Karpas-422 (cell line): ENCODE data around the gene RAB44. TPM values are rescaled to one million over a fixed set of nuclear protein-coding genes. Genes with fewer than 3 reads are reported as not detected.
A peak's percentile ranks its signal among the peaks of the same experiment; 100 is the strongest.
"Not testable (repeated sequence)": the region's sequence is repeated elsewhere in the genome, so short reads cannot be mapped to it uniquely, and the experiment has no call there.

Experiments used
- DNase-seq: peaks from one replicate; pipeline ENCODE4 v3.0.0-alpha.2; 2015
- H2AFZ ChIP-seq: fragments of 200-600 bp; sonication (generic); 2 replicates; pipeline ENCODE4 v1.6.1; 2014; ENCODE audit warnings: antibody characterized with exemption, low read length, mixed read lengths
- H3K27ac ChIP-seq: fragments of 200-600 bp; sonication (generic); 2 replicates; pipeline ENCODE4 v1.5.1; 2014; ENCODE audit warnings: mild to moderate bottlenecking, low read length, moderate library complexity
- H3K27me3 ChIP-seq: fragments of 200-600 bp; sonication (generic); 2 replicates; pipeline ENCODE4 v1.6.1; 2014; ENCODE audit warnings: low read length, mixed read lengths
- H3K36me3 ChIP-seq: fragments of 200-600 bp; sonication (generic); 2 replicates; pipeline ENCODE4 v1.6.1; 2014; ENCODE audit warnings: low read length, mixed read lengths; ENCODE audit not compliant: insufficient read depth
- H3K4me1 ChIP-seq: fragments of 200-600 bp; sonication (generic); 2 replicates; pipeline ENCODE4 v1.6.1; 2014; ENCODE audit warnings: mild to moderate bottlenecking, low read length, mixed read lengths
- H3K4me2 ChIP-seq: fragments of 200-600 bp; sonication (generic); 2 replicates; pipeline ENCODE4 v1.6.1; 2014; ENCODE audit warnings: low read length, low read depth, mild to moderate bottlenecking; ENCODE audit not compliant: poor library complexity, severe bottlenecking
- H3K4me3 ChIP-seq: fragments of 200-600 bp; sonication (generic); 2 replicates; pipeline ENCODE4 v1.5.1; 2014; ENCODE audit warnings: mild to moderate bottlenecking, antibody characterized with exemption, low read length, mixed read lengths
- H3K79me2 ChIP-seq: fragments of 200-600 bp; sonication (generic); 2 replicates; pipeline ENCODE4 v1.6.1; 2014; ENCODE audit warnings: mild to moderate bottlenecking, low read length, mixed read lengths
- H3K9ac ChIP-seq: fragments of 200-600 bp; sonication (generic); 2 replicates; pipeline ENCODE4 v1.6.0; 2014; ENCODE audit warnings: low read length
- H3K9me2 ChIP-seq: fragments of 200-600 bp; sonication (generic), shearing (Covaris generic); replicated peaks from 2 replicates; pipeline ENCODE4 v1.6.0; 2014; ENCODE audit warnings: mild to moderate bottlenecking, low read length, moderate library complexity; ENCODE audit not compliant: insufficient read depth
- H3K9me3 ChIP-seq: fragments of 300-700, 200-600 bp; sonication (generic); 2 replicates; pipeline ENCODE4 v1.6.1; 2014; ENCODE audit warnings: low read length, mixed read lengths
- H4K20me1 ChIP-seq: fragments of 200-600 bp; sonication (generic); 2 replicates; pipeline ENCODE4 v1.6.1; 2014; ENCODE audit warnings: mild to moderate bottlenecking, antibody characterized with exemption, low read length, low read depth; ENCODE audit not compliant: insufficient read depth
- total RNA-seq: library from RNA; depleted of rRNA; stranded (reverse); fragments of >200 nt; shearing (Covaris generic); gene quantifications from 2 replicates; pipeline ENCODE4 v1.2.3, GENCODE V29; 2014; ENCODE audit warnings: low replicate concordance; rRNA removed

RAB44 gene, protein sequence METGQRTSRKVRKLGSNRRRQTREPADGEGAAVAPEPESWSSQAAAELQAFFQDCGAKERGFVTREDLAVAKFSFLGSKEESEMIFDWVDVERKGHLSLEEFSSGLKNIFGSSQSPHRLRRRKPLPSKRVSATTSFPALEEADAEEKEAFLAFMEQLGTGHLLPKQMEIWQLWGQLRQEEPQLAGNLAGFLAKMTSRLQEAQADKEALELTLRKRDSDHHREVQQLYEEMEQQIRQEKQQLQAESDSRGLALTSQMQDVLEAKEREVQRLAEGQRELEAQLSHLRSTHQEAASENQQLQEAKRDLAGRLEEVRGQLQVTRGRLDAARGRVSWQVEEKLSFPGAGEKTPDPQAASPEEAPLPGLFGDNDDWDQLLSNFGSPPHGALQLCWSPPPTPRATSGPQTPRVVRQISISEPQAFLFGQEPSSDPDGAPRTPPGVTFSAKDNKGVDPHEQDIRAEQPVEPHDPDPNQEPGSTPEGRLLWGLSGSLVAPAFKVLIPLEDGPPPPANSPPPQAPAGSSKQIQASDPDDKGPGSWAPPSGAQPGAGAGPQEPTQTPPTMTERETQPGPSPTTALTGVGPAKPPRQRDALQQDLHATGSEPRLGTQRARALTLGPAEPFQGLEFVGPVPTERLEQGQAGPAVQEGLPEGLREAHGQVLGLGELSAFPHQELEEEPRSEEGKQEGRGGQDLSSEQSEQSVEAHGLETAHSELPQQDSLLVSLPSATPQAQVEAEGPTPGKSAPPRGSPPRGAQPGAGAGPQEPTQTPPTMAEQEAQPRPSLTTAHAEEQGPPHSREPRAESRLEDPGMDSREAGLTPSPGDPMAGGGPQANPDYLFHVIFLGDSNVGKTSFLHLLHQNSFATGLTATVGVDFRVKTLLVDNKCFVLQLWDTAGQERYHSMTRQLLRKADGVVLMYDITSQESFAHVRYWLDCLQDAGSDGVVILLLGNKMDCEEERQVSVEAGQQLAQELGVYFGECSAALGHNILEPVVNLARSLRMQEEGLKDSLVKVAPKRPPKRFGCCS
- not detected in 2 replicates for total RNA-seq

DNA sequence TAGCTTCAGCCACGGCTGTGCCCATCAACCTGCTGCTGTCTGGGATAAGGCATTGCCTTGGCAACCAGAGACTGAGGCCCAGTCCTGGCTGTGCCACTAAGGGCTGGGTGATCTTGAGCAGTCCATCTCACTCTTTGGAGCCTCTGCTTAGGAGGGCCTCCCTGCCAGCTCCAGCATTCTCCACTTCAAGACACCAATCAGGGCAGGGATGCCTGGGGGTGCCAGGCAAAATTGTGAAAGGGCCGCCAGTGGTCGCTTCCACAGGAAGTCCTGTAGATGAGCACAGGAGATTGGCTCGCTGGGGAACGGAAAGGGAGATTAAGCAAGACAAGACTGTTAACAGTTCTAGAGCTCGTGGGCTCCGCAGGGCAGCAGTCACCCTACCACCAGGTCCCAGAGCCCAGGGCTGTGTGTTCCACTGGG lies at the start of gene RAB44:
Gene RAB44 (plus strand): TSS at position 346 of the 423 bp plus-strand sequence. CDS start 6,410 bp downstream, outside the sequence.
- Histone ChIP-seq H2AFZ (no peak within 1 kb of the TSS), H3K36me3 (no peaks in the 10 kb centered on the region), H3K4me1 (no peaks in the 10 kb centered on the region), H3K4me2 (no peak within 1 kb of the TSS), H3K9me3 (no peaks in the 10 kb centered on the region), H3K27me3 (no peaks in the 10 kb centered on the region), H3K9ac (no peak within 1 kb of the TSS), H3K9me2 (no peaks in the 10 kb centered on the region), H3K4me3 (no peak within 1 kb of the TSS), H4K20me1 (no peaks in the 10 kb centered on the region), H3K79me2 (no peaks in the 10 kb centered on the region), H3K27ac (no peak within 1 kb of the TSS)
- DNase-seq, result no peak

DNA sequence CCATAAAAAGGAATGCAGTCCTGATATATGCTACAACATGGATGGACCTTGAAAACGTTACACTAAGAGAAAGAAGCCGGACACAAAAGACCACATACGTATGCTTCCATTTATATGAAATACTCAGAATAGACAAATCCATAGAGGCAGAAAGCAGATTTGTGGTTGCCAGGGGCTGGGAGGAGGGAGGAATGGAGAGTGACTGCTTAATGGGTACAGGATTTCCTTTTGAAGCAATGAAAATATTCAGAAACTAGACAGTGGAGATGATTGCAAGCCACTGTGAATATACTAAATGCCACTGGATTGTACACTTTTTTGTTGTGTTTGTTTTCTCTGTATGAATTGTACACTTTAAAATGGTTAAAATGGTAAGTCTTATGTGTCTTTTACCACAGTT lies 48.5 kb upstream of the RAB44 start:
- Histone ChIP-seq H3K4me3 (no peak overlapping the region), H2AFZ (no peak overlapping the region)

DNA sequence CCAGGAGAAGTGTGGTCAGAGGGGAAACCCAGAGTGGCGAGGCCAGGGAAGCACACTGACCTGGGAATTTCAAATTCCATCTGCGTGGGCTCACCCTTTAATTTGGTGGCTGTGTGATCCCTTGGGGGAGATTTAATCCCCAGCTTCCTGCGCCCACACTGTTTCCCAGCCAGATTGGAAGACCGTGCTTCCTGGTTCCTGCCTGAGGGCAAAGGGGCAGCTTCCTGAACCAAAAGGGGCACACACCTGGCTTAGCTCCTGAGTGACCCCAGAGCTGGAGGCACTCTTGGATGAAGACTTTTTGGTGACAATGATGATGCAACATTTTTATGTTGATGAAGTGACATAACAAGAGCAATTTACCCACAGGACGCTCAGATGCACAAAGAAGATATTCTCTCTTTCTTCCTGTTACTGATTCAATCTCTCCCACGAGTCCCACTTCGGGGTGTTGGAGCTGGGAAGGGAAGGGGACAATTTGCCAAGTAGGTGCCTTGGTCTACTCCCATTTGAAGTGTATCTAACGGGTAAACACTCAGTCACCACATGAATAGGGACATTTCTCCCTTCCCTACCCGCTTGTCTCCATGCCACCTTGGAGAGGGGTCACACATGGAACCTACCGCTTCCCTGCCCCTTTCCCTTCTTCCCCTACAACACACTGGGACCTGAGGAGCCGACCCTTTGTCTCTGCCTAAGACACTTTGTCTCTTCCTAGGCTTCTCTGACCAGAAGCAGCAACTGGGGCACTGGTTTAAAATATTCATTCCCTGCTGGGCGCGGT lies 47.7 kb upstream of the RAB44 start:
- Histone ChIP-seq H4K20me1 (no peaks in the 10 kb centered on the region), H3K9me3 (no peaks in the 10 kb centered on the region), H3K9me2 (no peaks in the 10 kb centered on the region), H3K36me3 (no peaks in the 10 kb centered on the region), H3K27me3 (no peaks in the 10 kb centered on the region), H2AFZ (no peak overlapping the region), H3K9ac (no peak overlapping the region), H3K27ac (no peak overlapping the region), H3K4me3 (no peak overlapping the region), H3K4me2 (no peak overlapping the region), H3K79me2 (no peaks in the 10 kb centered on the region), H3K4me1 (peaks cover 12% of the 10 kb centered on the region)
- no peak for DNase-seq

More for the DNA sequence above, 48.5 kb upstream of the RAB44 start:
- no peaks in the 10 kb centered on the region for H3K27me3 ChIP-seq
- no peaks in the 10 kb centered on the region for H4K20me1 ChIP-seq
- H3K36me3 ChIP-seq, result no peaks in the 10 kb centered on the region
- H3K9me3 ChIP-seq, result no peaks in the 10 kb centered on the region
- H3K9ac ChIP-seq, result no peak overlapping the region
- peaks cover 12% of the 10 kb centered on the region for H3K4me1 ChIP-seq
- no peaks in the 10 kb centered on the region for H3K79me2 ChIP-seq
- no peak for DNase-seq
- H3K9me2 ChIP-seq, result no peaks in the 10 kb centered on the region
- H3K4me2 ChIP-seq, result no peak overlapping the region
- no peak overlapping the region for H3K27ac ChIP-seq

DNA sequence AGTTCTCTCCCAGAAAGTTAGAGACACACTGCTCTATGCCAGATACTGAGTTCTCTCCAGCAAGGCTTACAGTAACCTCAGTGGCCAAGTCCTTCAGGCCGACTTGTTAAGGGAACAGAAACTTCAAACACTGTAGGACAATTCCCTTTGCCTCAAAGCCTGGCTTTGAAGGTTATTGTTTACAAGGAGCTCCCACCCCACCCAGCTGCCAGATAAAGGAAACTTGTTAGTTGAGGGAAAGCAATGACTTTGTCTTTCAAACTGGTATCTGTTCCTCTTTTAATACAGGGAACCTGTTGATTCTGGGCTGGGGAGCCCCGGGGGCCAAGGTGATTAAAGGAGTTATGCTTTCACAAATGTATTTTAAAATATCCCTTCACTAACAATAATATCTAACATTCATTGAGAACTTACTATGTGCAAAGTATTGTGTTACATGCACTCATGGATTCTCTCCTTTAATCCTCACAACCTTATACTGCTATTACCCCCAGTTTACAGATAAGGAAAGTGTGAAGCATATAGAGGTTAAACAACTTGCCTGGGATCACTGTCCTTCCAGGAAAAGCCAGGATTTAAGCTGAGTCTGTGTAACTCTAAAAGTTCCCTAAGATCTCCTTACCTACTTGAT lies 46.7 kb upstream of the RAB44 start:
- Histone ChIP-seq H3K79me2 (no peaks in the 10 kb centered on the region), H2AFZ (no peak overlapping the region), H3K9me3 (no peaks in the 10 kb centered on the region), H3K9me2 (no peaks in the 10 kb centered on the region), H3K4me3 (no peak overlapping the region), H3K9ac (no peak overlapping the region), H3K27ac (no peak overlapping the region), H3K27me3 (no peaks in the 10 kb centered on the region), H4K20me1 (no peaks in the 10 kb centered on the region), H3K4me2 (peak overlapping the region; percentile 6), H3K4me1 (peaks cover 9% of the 10 kb centered on the region), H3K36me3 (no peaks in the 10 kb centered on the region)
- peak; percentile 64 for DNase-seq

DNA sequence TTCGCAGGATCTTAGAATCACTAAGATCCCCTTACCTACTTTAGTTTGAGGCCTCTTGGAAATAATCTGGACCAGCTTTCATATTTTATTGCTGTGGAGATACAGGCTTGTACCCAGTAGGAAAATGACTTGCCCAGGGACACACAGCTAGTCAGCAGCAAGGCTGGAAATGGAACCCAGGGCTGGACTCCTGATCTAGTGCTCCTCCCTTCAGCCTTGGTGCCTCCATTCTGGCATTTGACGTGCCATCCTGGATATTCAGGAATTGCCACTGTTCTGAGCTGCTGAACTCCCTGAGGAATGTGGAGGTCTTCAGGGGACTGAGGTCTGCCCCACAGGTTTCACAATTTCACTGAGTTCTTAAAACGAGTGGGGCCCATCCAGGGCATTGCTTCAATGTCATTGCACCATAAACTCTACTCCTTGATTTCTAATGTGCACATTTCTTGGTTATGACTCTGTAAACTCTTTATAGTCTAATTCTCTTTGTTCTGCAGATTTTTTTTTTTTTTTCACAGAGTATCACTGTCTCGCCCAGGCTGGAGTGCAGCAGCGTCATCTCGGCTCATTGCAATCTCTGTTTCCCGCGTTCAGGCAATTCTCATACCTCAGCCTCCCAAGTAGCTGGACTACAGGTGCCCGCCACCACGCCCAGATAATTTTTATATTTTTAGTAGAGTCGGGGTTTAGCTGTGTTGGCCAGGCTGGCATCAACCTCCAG lies 45.8 kb upstream of the RAB44 start:
- Histone ChIP-seq H3K4me1 (peaks cover 9% of the 10 kb centered on the region), H3K9me3 (no peaks in the 10 kb centered on the region), H3K79me2 (no peaks in the 10 kb centered on the region), H3K9me2 (no peaks in the 10 kb centered on the region), H3K9ac (no peak overlapping the region), H3K36me3 (no peaks in the 10 kb centered on the region), H4K20me1 (no peaks in the 10 kb centered on the region), H2AFZ (no peak overlapping the region), H3K27ac (no peak overlapping the region), H3K4me3 (no peak overlapping the region), H3K27me3 (no peaks in the 10 kb centered on the region), H3K4me2 (no peak overlapping the region)
- no peak for DNase-seq

DNA sequence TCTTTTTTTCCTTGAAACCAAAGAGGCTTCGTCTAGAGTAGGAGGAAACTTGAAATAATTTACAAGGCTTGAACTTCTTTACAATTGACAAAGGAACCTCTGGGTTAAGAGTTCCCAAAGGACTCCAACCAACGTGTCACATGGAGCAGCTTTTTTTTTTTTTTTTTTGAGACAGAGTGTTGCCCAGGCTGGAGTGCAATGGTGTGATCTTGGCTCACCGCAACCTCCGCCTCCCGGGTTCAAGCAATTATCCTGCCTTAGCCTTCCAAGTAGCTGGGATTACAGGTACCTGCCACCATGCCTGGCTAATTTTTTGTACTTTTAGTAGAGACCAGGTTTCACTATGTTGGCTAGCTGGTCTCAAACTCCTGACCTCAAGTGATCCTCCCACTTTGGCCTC lies 43.2 kb upstream of the RAB44 start:
- not testable (repeated sequence) for DNase-seq, H4K20me1 ChIP-seq, H3K27me3 ChIP-seq, H2AFZ ChIP-seq, H3K9ac ChIP-seq, H3K36me3 ChIP-seq, H3K9me3 ChIP-seq, H3K27ac ChIP-seq, H3K79me2 ChIP-seq, H3K4me2 ChIP-seq, H3K9me2 ChIP-seq, H3K4me3 ChIP-seq
- peaks cover 16% of the 10 kb centered on the region for H3K4me1 ChIP-seq

DNA sequence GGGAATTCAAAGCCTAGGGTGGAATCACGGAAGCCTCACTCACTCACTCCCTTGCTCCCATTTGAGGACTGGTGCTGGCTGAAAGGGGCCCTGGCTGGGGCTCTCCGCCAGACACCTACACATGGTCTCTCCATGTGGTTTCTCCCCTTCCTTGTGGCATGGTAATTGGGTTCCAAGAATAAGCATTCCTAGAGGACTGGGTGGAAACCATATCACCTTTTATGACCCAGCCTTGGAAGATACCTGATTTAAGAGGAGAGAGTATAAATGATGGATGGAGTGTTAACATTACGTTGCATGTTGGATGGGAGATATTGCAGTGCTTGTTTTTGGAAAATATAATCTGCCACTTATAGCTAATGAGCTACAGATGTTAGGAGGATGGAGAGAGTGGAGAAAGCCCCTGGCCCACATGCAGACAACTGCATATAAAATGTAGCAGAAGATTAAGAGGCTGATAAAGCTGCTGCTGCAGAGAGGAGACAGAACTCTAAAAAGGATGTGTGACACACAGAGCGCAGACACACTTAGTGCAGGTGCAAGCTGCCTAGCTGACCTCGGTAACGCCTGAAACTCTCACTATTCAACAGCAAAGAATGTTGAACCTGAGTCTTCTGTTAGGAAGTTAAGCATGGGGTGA lies 42.4 kb upstream of the RAB44 start:
- Histone ChIP-seq H3K9ac (no peak overlapping the region), H3K9me2 (no peaks in the 10 kb centered on the region), H3K79me2 (no peaks in the 10 kb centered on the region), H3K9me3 (no peaks in the 10 kb centered on the region), H3K4me3 (no peak overlapping the region), H2AFZ (no peak overlapping the region), H3K27me3 (no peaks in the 10 kb centered on the region), H3K27ac (no peak overlapping the region), H4K20me1 (peaks cover 9% of the 10 kb centered on the region; the same call in 1 of the 2 replicates), H3K4me1 (peaks cover 16% of the 10 kb centered on the region), H3K36me3 (no peaks in the 10 kb centered on the region), H3K4me2 (no peak overlapping the region)
- DNase-seq, result no peak
